Measurements from ENCODE around the gene PPP1R36.

GRCh38 chr14:64563696-64564095, 13.9 kb downstream of the PPP1R36 start:
- TF ChIP-seq CTCF (conservative IDR thresholded peaks at IDR 0.05; ENCODE audit: low read depth, low read length) (no peak), EZH2 (IDR thresholded peaks at IDR 0.05; ENCODE audit: borderline replicate concordance, low read depth, low read length, poor library complexity, severe bottlenecking) (no peak)

All from A673 (cell line).